ENCODE measurements around the gene C11orf91. TPM values are rescaled to one million over a fixed set of nuclear protein-coding genes. Genes with fewer than 3 reads are reported as not detected.

C11orf91 gene
- total RNA-seq, 2 experiments from 2014 or later = not detected

- H3K9me2 ChIP-seq (ENCODE audit: insufficient read depth, low read length) = no peaks in the 10 kb centered on the region
- no peak overlapping the region for H3K27ac ChIP-seq (ENCODE audit: low read depth, low read length, poor library complexity, severe bottlenecking)
- H3K4me3 ChIP-seq (ENCODE audit: low read depth, low read length, poor library complexity, severe bottlenecking) = no peak overlapping the region
- no peak for TF ChIP-seq EZH2phosphoT487 (IDR thresholded peaks at IDR 0.05; ENCODE audit: borderline replicate concordance, low read depth, low read length)
- TF ChIP-seq CTCF (conservative IDR thresholded peaks at IDR 0.05; ENCODE audit: low read length) = no peak
- H3K36me3 ChIP-seq (ENCODE audit: insufficient read depth, low read length) = peaks cover 7% of the 10 kb centered on the region; the same call in 1 of the 2 replicates
- H3K9me3 ChIP-seq (ENCODE audit: low read length) = no peaks in the 10 kb centered on the region
- CTCF ChIA-PET (ENCODE audit: unreplicated experiment) = no interaction called here
- no peaks in the 10 kb centered on the region for H3K79me2 ChIP-seq (ENCODE audit: insufficient read depth, low read depth, low read length)
- H2AFZ ChIP-seq (ENCODE audit: low read length) = no peak overlapping the region
- intact Hi-C loops (cut with micrococcal nuclease; ENCODE audit: unreplicated experiment) = no loop called here
- no peak overlapping the region for H3K4me2 ChIP-seq (ENCODE audit: low read length)
- no peak for DNase-seq (ENCODE audit: low spot score)
- no peaks in the 10 kb centered on the region for H3K4me1 ChIP-seq (ENCODE audit: insufficient read depth, low read length, poor library complexity, severe bottlenecking)
- no peaks in the 10 kb centered on the region for H4K20me1 ChIP-seq (ENCODE audit: insufficient read depth, low read length)
- BruUV-seq (replicated peaks) = no TSS peak
- POLR2A ChIA-PET = no interaction called here
Measured at GRCh38 chr11:33718440-33718839, 17.8 kb upstream of the C11orf91 start.

- no peaks in the 10 kb centered on the region for H3K9me2 ChIP-seq (ENCODE audit: insufficient read depth, low read length)
- ChIA-PET CTCF (ENCODE audit: unreplicated experiment) (interaction anchor here (1.0 to 3.0 kb wide), 2 partner anchors 26 to 92 kb away, joined by 3 to 20 read pairs; no protein-coding TSS in a partner anchor), POLR2A (interaction anchor here (0.9 to 1.5 kb wide), 4 partner anchors 20 to 68 kb away, joined by 3 to 5 read pairs (median 4); partner anchors contain the start of gene CD59)
- no peaks in the 10 kb centered on the region for H3K4me1 ChIP-seq (ENCODE audit: insufficient read depth, low read length, poor library complexity, severe bottlenecking)
- H2AFZ ChIP-seq (ENCODE audit: low read length) = no peak overlapping the region
- no peak overlapping the region for H3K4me2 ChIP-seq (ENCODE audit: low read length)
- H3K36me3 ChIP-seq (ENCODE audit: insufficient read depth, low read length) = peaks cover 7% of the 10 kb centered on the region; the same call in 1 of the 2 replicates
- no peak overlapping the region for H3K4me3 ChIP-seq (ENCODE audit: low read depth, low read length, poor library complexity, severe bottlenecking)
- intact Hi-C loops (cut with micrococcal nuclease; ENCODE audit: unreplicated experiment) = no loop called here
- no peaks in the 10 kb centered on the region for H3K9me3 ChIP-seq (ENCODE audit: low read length)
- H3K27ac ChIP-seq (ENCODE audit: low read depth, low read length, poor library complexity, severe bottlenecking) = no peak overlapping the region
- TF ChIP-seq CTCF (conservative IDR thresholded peaks at IDR 0.05; ENCODE audit: low read length) (peak; percentile 74), EZH2phosphoT487 (IDR thresholded peaks at IDR 0.05; ENCODE audit: borderline replicate concordance, low read depth, low read length) (no peak)
- DNase-seq (ENCODE audit: low spot score) = peak; percentile 36
- H3K79me2 ChIP-seq (ENCODE audit: insufficient read depth, low read depth, low read length) = no peaks in the 10 kb centered on the region
- BruUV-seq (replicated peaks) = no TSS peak
- H4K20me1 ChIP-seq (ENCODE audit: insufficient read depth, low read length) = no peaks in the 10 kb centered on the region
Measured at GRCh38 chr11:33716243-33716642, 15.6 kb upstream of the C11orf91 start.

GRCh38 chr11:33713856-33714398 is 13.3 kb upstream of the C11orf91 start:
- no peaks in the 10 kb centered on the region for H3K79me2 ChIP-seq (ENCODE audit: insufficient read depth, low read depth, low read length)
- POLR2A ChIA-PET = interaction anchor here (0.7 to 0.9 kb wide), 3 partner anchors 8 to 13 kb away, joined by 3 read pairs; no protein-coding TSS in a partner anchor

More at GRCh38 chr11:33713856-33714398, 13.3 kb upstream of the C11orf91 start:
- TF ChIP-seq CTCF (conservative IDR thresholded peaks at IDR 0.05; ENCODE audit: low read length) = no peak
- TF ChIP-seq EZH2phosphoT487 (IDR thresholded peaks at IDR 0.05; ENCODE audit: borderline replicate concordance, low read depth, low read length) = no peak
- no peak overlapping the region for H3K27ac ChIP-seq (ENCODE audit: low read depth, low read length, poor library complexity, severe bottlenecking)
- H3K4me3 ChIP-seq (ENCODE audit: low read depth, low read length, poor library complexity, severe bottlenecking) = no peak overlapping the region
- no peaks in the 10 kb centered on the region for H3K9me2 ChIP-seq (ENCODE audit: insufficient read depth, low read length)
- H3K4me1 ChIP-seq (ENCODE audit: insufficient read depth, low read length, poor library complexity, severe bottlenecking) = no peaks in the 10 kb centered on the region
- peaks cover 13% of the 10 kb centered on the region for H3K36me3 ChIP-seq (ENCODE audit: insufficient read depth, low read length)
- BruUV-seq (replicated peaks) = no TSS peak
- H3K4me2 ChIP-seq (ENCODE audit: low read length) = no peak overlapping the region
- no peak overlapping the region for H2AFZ ChIP-seq (ENCODE audit: low read length)
- H3K9me3 ChIP-seq (ENCODE audit: low read length) = no peaks in the 10 kb centered on the region
- intact Hi-C loops (cut with micrococcal nuclease; ENCODE audit: unreplicated experiment) = no loop called here
- CTCF ChIA-PET (ENCODE audit: unreplicated experiment) = no interaction called here
- DNase-seq (ENCODE audit: low spot score) = no peak
- H4K20me1 ChIP-seq (ENCODE audit: insufficient read depth, low read length) = no peaks in the 10 kb centered on the region
